HG03103 (cell line): ENCODE measurements around the gene CLEC4M.

Source experiments
- ATAC-seq: cut with Tn5 transposase; IDR thresholded peaks from one replicate; pipeline ENCODE4 v1.9.1; 2021; ENCODE audit warnings: low read depth; ENCODE audit not compliant: unreplicated experiment

CLEC4M gene

GRCh38 chr19:7762719-7763293 is at the start of gene CLEC4M:
TSS of gene CLEC4M (plus strand) at chr19:7763243. CDS start at chr19:7763267, 24 bp downstream.
- no peak for ATAC-seq

GRCh38 chr19:7715671-7716070 is 47.4 kb upstream of the CLEC4M start:
- ATAC-seq, result no peak

DNA sequence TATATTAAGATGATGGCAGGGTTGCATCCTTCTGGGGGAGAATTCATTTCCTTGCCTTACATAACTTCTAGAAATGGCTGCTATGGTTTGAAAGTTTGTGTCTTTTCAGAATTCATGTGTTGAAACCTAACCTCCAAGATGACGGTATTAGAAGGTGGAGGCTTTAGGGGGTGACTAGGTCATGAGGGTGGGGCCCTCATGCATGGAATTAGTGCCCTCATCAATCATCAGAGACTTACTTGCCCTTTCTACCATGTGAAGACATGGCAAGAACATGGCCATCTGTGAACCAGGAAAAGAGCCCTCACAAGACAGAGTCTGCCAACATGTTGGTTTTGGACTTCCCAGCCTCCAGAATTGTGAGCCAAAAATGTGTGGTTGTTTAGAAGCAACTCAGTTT is 46.3 kb upstream of the CLEC4M start:
- ATAC-seq, result no peak

DNA sequence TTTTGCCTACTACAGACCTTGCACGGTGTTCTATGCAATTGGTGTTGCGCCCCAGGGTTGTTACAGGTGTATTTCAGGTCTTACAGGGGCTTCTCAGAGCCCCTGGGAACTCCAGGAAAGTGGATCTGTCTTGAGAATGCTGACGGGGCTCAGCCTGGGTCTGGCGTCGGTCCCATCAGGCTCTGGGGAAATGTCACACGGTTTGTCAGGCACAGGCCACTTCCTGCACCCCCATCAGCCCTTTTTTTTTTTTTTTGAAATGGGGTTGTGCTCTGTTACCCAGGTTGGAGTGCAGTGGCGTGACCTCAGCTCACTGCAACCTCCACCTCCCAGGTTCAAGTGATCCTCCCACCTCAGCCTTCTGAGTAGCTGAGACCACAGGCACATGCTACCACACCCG is 44.4 kb upstream of the CLEC4M start:
- no peak for ATAC-seq

DNA sequence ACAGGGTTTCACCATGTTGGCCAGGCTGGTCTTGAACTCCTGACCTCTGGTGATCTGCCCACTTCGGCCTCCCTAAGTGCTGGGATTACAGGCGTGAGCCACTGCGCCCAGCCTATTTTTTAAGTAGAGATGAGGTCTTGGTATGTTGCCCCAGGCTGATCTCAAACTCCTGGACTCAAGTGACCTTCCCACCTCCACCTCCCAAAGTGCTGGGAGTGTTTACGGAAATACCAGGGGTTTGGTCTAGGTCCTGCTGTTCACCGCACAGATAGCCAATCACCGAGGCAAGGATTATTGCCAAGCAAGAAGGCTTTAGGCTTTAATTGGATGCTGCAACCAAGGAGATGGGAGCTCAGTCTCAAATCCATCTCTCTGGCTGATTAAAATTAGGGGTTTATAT is 42.7 kb upstream of the CLEC4M start:
- ATAC-seq, result no peak

- no peak for ATAC-seq
Measured at GRCh38 chr19:7722231-7722651, 40.8 kb upstream of the CLEC4M start.

GRCh38 chr19:7725791-7726190 is 37.3 kb upstream of the CLEC4M start:
- no peak for ATAC-seq

- no peak for ATAC-seq
Measured at GRCh38 chr19:7729211-7729610, 33.8 kb upstream of the CLEC4M start.

DNA sequence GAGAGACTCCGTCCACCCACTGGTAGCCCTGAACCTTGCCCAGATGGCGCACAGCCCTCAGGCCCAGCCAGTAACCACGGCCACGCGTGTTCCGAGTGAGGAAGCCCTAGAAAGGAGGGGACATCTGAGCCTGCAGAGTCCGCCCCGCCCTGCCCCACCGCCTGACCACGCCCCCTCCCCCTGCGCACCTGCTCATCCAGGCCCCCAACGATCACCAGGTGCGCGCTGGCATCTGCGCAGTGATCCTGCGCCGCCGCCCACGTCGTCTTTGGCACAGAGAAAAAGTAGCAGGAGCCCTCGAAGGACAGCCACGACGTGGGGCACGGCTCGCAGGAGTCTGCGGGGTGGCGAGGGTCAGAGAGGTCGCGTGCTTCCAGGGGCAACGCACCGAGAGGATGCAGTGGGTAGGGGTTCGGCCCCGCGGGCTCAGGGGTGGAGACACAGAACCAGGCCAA is 33.2 kb upstream of the CLEC4M start:
- ATAC-seq, result no peak

DNA sequence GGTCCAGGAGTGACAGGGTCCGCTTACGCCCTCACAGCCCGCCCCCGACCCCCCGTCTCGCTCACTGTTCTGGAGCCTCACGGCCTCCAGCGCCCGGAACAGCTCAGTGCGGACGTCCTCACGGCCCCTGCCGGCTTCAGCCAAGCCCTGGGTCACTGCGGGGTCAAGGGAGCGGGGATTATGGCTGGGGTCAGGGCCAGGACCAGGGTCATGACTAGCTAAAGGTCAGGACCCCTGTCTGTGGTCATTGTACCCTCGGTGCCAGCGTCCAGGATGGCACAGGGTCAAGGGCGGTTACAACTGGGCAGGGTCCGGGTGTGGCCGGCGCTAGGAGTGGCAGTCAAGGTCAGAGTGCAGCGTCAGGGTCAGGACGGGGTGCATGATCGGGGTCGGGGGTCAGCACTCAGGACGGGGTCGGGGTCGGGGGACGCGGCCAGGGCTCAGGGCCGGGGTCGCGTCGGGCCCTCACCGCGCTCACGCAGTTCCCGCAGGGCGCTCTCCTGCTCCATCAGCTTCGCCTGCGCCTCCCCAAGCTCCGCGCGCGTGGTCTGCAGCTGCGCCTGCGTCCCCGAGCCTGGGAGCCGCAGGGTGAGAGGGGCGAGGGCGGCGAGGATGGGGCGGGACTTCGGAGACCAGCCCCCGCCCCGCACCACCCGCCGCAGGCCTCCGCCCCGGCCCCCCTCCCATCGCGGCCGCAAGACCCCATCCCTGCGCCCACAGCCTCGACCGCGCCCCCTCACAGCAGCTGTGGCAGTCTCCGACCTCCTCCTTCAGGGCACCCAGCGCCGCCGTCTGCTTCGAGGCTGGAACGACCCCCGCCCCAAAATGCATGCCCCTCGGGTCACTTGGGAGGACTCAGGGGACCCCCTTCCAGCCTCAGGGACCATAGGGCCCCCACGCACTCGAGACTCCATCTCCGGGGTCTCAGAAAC is 32.5 kb upstream of the CLEC4M start:
- no peak for ATAC-seq

- ATAC-seq, result no peak
Measured at GRCh38 chr19:7731218-7731595, 31.8 kb upstream of the CLEC4M start.

GRCh38 chr19:7731615-7732014 is 31.4 kb upstream of the CLEC4M start:
- ATAC-seq, result no peak

GRCh38 chr19:7732045-7732444 is 31.0 kb upstream of the CLEC4M start, which contains the start of gene CLEC4G:
TSS of gene CLEC4G (minus strand) at chr19:7732110. CDS start at chr19:7732102, 8 bp downstream.
- ATAC-seq, result no peak

DNA sequence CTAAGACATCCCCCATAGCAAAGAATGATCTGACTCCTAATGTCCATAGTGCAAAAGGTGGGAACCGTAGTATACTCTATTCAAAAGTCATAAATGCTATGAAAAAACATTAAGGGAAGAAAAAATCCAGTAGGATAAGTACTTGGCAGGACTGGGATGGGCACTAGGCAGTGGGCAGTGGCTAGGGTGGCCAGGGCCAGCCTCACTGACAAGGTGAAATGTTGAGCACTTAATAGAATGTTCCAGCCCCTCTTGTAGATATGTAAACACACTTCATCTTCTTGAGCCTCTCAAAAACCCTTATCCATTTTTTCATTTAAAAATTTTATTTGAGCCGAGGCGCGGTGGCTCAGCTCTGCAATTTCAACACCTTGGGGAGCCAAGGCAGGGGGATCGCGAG is 29.7 kb upstream of the CLEC4M start:
- ATAC-seq, result no peak

- ATAC-seq, result no peak
Measured at GRCh38 chr19:7734220-7735203, 28.5 kb upstream of the CLEC4M start.

- no peak for ATAC-seq
Measured at GRCh38 chr19:7736148-7736547, 26.9 kb upstream of the CLEC4M start.

GRCh38 chr19:7737215-7737614 is 25.8 kb upstream of the CLEC4M start:
- ATAC-seq, result no peak

- ATAC-seq, result no peak
Measured at GRCh38 chr19:7738023-7738422, 25.0 kb upstream of the CLEC4M start.

DNA sequence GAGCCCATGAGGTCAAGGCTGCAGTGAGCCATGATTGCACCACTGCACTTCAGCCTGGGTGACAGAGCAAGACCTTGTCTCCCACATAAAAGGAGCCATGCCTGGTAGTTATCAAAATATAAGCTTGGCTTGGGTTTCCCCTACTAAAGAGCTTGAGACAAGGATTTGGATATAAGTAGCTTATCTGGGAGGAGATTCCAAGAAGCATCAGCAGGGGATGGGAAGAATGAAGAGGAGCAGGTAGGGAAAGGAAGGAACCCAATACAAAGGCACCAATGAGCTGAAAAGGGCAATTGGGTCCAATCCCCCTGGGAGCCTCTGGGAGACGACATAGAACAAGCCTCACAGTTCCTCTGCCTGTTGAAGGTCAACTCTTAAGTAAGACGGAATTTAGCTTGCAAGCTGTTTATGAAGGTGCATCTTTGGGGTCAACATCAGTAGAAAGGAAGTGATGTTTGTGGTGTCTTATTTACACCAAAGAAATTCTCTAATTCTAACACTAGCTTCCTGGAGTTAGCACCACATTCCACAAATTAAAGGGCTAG is 23.8 kb upstream of the CLEC4M start:
- ATAC-seq, result no peak
